Mesenchymal stem cell (in vitro differentiated cells and primary cell): ENCODE measurements around the gene RAB3D.

ENCODE experiments used
- DNase-seq: peaks from one replicate; pipeline ENCODE4 v3.0.0-alpha.2; 2013
- H2AFZ ChIP-seq: one replicate; pipeline ENCODE4 v1.6.1; 2013; ENCODE audit warnings: low read depth, mild to moderate bottlenecking, control low read depth, inconsistent platforms, low read length, moderate library complexity
- H2AK5ac ChIP-seq: 2 replicates; pipeline ENCODE4 v1.6.1; 2013; ENCODE audit warnings: low read length, moderate library complexity, mild to moderate bottlenecking, inconsistent platforms; ENCODE audit not compliant: severe bottlenecking
- H2BK120ac ChIP-seq: one replicate; pipeline ENCODE4 v1.6.1; 2013; ENCODE audit warnings: low read depth, mild to moderate bottlenecking, inconsistent platforms, low read length, moderate library complexity
- H2BK12ac ChIP-seq, 2 experiments: one replicate each; pipeline ENCODE4 v1.6.1; 2013; ENCODE audit warnings: inconsistent platforms in 2 of 2, low read length in 2 of 2, mild to moderate bottlenecking in 2 of 2, moderate library complexity in 2 of 2, control low read depth in 1 of 2
- H2BK15ac ChIP-seq: one replicate; pipeline ENCODE4 v1.6.1; 2013; ENCODE audit warnings: mild to moderate bottlenecking, low read depth, inconsistent platforms; ENCODE audit not compliant: poor library complexity, severe bottlenecking
- H2BK5ac ChIP-seq: 2 replicates; pipeline ENCODE4 v1.6.1; 2013; ENCODE audit warnings: low read depth, mild to moderate bottlenecking, low read length, control low read depth, inconsistent platforms; ENCODE audit not compliant: poor library complexity, severe bottlenecking
- H3K14ac ChIP-seq, 2 experiments: one replicate each; pipeline ENCODE4 v1.6.1; 2013; ENCODE audit warnings: inconsistent platforms in 2 of 2, low read length in 2 of 2, control low read depth in 1 of 2, mild to moderate bottlenecking in 1 of 2, moderate library complexity in 1 of 2
- H3K18ac ChIP-seq, 2 experiments: one replicate each; pipeline ENCODE4 v1.6.1; 2013; ENCODE audit warnings: inconsistent platforms in 2 of 2, low read length in 2 of 2, control low read depth in 1 of 2, low read depth in 1 of 2, mild to moderate bottlenecking in 1 of 2
- H3K23ac ChIP-seq, 2 experiments: one replicate each; pipeline ENCODE4 v1.6.1; 2013; ENCODE audit warnings: inconsistent platforms in 2 of 2, low read length in 2 of 2, mild to moderate bottlenecking in 2 of 2, moderate library complexity in 2 of 2, control low read depth in 1 of 2
- H3K27ac ChIP-seq: 2 replicates; pipeline ENCODE4 v1.5.1; 2013; ENCODE audit warnings: mild to moderate bottlenecking, moderate library complexity, low read length, control low read depth, inconsistent platforms; ENCODE audit not compliant: poor library complexity, severe bottlenecking
- H3K27me3 ChIP-seq, 2 experiments: 2 replicates each; pipeline versions ENCODE4 v1.6.1 to v1.7.0; 2013; ENCODE audit warnings: low read length in 2 of 2, mild to moderate bottlenecking in 2 of 2, moderate library complexity in 2 of 2, control low read depth in 1 of 2, inconsistent platforms in 1 of 2; ENCODE audit not compliant: control insufficient read depth in 1 of 2, insufficient read depth in 1 of 2
- H3K36me3 ChIP-seq, 2 experiments: 2 replicates each; pipeline versions ENCODE4 v1.6.1 to v1.7.0; 2013; ENCODE audit warnings: low read length in 2 of 2, control low read depth in 1 of 2, inconsistent platforms in 1 of 2, low read depth in 1 of 2, mild to moderate bottlenecking in 1 of 2; ENCODE audit not compliant: insufficient read depth in 2 of 2, control insufficient read depth in 1 of 2
- H3K4ac ChIP-seq, 2 experiments: one replicate each; pipeline ENCODE4 v1.6.1; 2013; ENCODE audit warnings: inconsistent platforms in 2 of 2, low read length in 2 of 2, mild to moderate bottlenecking in 2 of 2, moderate library complexity in 2 of 2, control low read depth in 1 of 2, low read depth in 1 of 2
- H3K4me1 ChIP-seq: 2 replicates; pipeline ENCODE4 v1.6.1; 2013; ENCODE audit warnings: low read depth, low read length, control low read depth; ENCODE audit not compliant: control insufficient read depth, insufficient read depth
- H3K4me2 ChIP-seq: 2 replicates; pipeline ENCODE4 v1.6.1; 2013; ENCODE audit warnings: low read length, mild to moderate bottlenecking, inconsistent platforms; ENCODE audit not compliant: poor library complexity, severe bottlenecking
- H3K4me3 ChIP-seq, 2 experiments: 2 replicates each; pipeline versions ENCODE4 v1.5.1 to v1.7.0; 2013; ENCODE audit warnings: low read length in 2 of 2, mild to moderate bottlenecking in 2 of 2, control low read depth in 1 of 2, low read depth in 1 of 2; ENCODE audit not compliant: insufficient read depth in 1 of 2
- H3K79me1 ChIP-seq: replicated peaks from 2 replicates; pipeline ENCODE4 v1.6.1; 2013; ENCODE audit warnings: mild to moderate bottlenecking, control low read depth, low read length, inconsistent platforms; ENCODE audit not compliant: poor library complexity, severe bottlenecking
- H3K9ac ChIP-seq: 2 replicates; pipeline ENCODE4 v1.7.0; 2013; ENCODE audit warnings: mild to moderate bottlenecking, low read length, moderate library complexity
- H3K9me3 ChIP-seq: 2 replicates; pipeline ENCODE4 v1.7.0; 2013; ENCODE audit warnings: mild to moderate bottlenecking, low read length; ENCODE audit not compliant: control insufficient read depth
- H4K8ac ChIP-seq: one replicate; pipeline ENCODE4 v1.6.1; 2013; ENCODE audit warnings: inconsistent platforms, mild to moderate bottlenecking, low read length, moderate library complexity
- H4K91ac ChIP-seq: one replicate; pipeline ENCODE4 v1.6.1; 2013; ENCODE audit warnings: mild to moderate bottlenecking, low read length, inconsistent platforms
- WGBS: methylation state at CpG from one replicate; pipeline ENCODE4 v1.1.7; 2013; ENCODE audit warnings: mixed read lengths; 5-methylcytosine and 5-hydroxymethylcytosine counted together

The RAB3D gene

DNA sequence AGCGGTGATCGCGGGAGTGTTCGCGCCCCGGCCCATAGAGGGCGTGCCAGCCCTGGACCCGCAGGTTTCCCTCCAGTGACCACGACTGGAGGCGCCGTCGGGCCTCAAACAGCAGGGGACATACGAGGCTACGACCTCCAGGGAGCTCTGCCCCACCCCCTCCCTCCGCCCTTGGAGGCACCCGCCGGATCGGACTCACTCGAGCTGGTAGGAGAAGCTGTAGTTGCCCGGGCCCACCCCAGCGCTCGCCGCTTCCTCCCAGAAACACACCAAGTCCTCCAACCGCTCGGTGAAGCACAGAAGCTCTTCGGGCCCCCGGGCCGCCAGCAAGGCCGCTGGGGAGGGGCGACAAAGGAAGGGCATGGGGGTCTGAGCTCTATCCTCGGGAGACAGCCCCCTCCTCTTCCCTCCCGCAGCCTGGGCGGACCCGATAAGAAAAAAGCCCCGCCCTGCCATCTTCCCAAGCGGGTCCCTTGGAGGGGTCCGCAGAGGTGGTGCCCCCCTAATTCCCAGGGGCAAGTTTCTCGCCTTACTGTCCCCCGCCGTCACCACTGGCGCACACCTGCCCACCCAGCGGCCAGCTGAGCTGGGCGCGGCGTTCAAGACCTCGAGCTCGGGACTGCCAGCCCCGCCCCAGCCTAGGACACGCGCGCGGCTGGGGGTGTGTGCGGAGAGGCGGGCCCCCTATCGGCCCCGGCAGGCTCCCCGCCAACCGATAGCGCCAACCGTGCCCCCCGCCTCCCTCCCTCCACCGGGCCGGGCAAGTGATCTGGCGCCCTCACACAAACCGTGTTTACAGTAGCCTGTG lies 43.6 kb upstream of the RAB3D start:
- Histone ChIP-seq H4K8ac (peak overlapping the region; percentile 33), H3K27ac (no peak overlapping the region), H3K79me1 (no peaks in the 10 kb centered on the region), H2AK5ac (no peak overlapping the region), H3K14ac (peak overlapping the region in 1 of 2 experiments; percentile 35), H3K23ac (no peak overlapping the region), H2BK12ac (peak overlapping the region; percentile 73 to 79), H3K4me1 (peaks cover 41% of the 10 kb centered on the region), H4K91ac (peak overlapping the region; percentile 65), H3K27me3 (peaks cover 14 to 15% of the 10 kb centered on the region in 2 experiments), H3K9ac (no peak overlapping the region), H2BK120ac (peak overlapping the region; percentile 77), H3K4me3 (peak overlapping the region in 1 of 2 experiments; percentile 55), H2BK15ac (peak overlapping the region; percentile 49), H3K4me2 (peak overlapping the region; percentile 90), H2AFZ (peak overlapping the region; percentile 18), H3K18ac (peak overlapping the region; percentile 75 to 81), H3K36me3 (no peaks in the 10 kb centered on the region), H3K4ac (peak overlapping the region; percentile 71 to 77), H2BK5ac (no peak overlapping the region), H3K9me3 (no peaks in the 10 kb centered on the region)
- DNase-seq = peak; percentile 65
- WGBS = 2% methylated on average over 48 of the region's 65 CpGs

DNA sequence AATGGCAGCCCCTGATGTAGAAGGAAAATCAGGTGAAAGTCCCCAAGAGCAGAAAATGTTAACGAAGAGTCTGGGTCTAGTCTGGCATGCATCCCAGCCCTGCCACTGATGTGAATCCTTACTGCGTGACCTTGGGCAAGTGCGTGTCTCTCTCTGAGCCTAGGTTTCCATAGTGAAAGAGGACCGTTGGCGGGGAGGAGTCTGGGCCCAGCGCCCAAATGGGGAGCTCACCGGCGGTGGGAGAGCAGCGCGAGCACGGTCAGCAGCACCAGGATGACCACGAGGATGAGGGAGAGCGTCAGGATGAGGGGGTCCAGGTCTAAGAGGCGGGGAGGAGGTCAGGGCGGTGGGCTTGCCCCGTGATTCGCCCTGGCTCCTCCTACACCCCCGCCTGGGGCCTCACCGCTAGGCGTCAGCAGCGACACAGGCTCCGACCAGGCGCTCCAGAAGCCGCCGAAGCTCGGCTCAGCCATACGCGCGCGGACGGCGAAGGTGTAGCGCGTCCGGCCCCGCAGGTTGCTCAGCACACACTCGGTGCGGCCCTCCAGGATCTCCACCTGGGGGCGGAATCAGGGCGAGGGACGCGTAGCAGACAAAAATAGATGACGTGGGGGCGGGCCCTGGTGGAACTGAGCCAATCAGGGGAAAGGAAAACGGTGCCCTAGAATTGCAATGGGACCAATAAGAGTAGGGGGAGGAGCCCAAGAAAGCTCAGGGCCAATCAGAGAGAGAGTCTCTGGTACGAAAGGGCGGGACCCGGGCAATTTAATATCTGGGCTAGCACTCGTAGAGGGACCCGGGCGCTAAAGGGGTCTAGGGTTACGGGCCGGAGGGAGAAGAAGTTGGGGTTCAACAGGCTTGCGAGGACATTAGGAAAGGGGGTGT lies 41.4 kb upstream of the RAB3D start:
- H3K4ac ChIP-seq = peak overlapping the region in 1 of 2 experiments; percentile 97
- H4K8ac ChIP-seq = peak overlapping the region; percentile 63
- 7% methylated on average over 53 of the region's 54 CpGs for WGBS
- no peak overlapping the region for H2BK5ac ChIP-seq
- peaks cover under 1% of the 10 kb centered on the region for H3K79me1 ChIP-seq
- no peaks in the 10 kb centered on the region for H3K9me3 ChIP-seq
- H3K18ac ChIP-seq = peak overlapping the region; percentile 23 to 93
- H3K27me3 ChIP-seq = peaks cover 14 to 15% of the 10 kb centered on the region in 2 experiments
- H3K14ac ChIP-seq = peak overlapping the region in 1 of 2 experiments; percentile 97
- peak; percentile 98 for DNase-seq
- H2BK120ac ChIP-seq = no peak overlapping the region
- H2AFZ ChIP-seq = peak overlapping the region; percentile 91
- no peaks in the 10 kb centered on the region for H3K36me3 ChIP-seq
- H3K27ac ChIP-seq = no peak overlapping the region
- H3K4me3 ChIP-seq = peak overlapping the region; percentile 63 to 92
- no peak overlapping the region for H3K23ac ChIP-seq
- H3K4me1 ChIP-seq = peaks cover 52% of the 10 kb centered on the region
- no peak overlapping the region for H2AK5ac ChIP-seq
- H2BK12ac ChIP-seq = peak overlapping the region; percentile 7 to 99
- peak overlapping the region; percentile 40 for H4K91ac ChIP-seq
- peak overlapping the region; percentile 94 for H3K9ac ChIP-seq
- peak overlapping the region; percentile 89 for H2BK15ac ChIP-seq
- H3K4me2 ChIP-seq = peak overlapping the region; percentile 91

DNA sequence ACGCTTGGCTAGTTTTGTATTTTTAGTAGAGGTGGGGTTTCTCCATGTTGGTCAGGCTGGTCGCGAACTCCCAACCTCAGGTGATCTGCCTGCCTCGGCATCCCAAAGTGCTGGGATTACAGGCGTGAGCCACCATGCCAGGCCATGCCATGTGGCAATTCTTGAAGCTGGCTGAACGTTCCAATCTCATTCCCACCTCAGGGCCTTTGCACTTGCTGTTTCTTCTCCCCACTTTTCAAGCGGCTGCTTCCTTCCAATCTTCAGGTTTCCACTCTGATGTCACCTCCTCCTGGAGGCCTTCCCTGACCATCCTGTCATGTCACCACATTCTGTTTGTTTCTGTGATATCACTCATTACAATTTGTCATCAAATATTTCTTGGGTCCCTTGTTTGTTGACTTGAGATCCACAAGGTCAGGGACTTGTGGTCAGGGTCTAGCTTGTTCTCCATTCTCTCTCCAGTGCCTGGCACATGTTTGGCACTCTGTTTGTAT lies 40.4 kb upstream of the RAB3D start:
- peak overlapping the region; percentile 94 for H3K9ac ChIP-seq
- no peak overlapping the region for H3K4me2 ChIP-seq
- H2BK120ac ChIP-seq = no peak overlapping the region
- H3K27me3 ChIP-seq = peaks cover 14 to 15% of the 10 kb centered on the region in 2 experiments
- H3K4me1 ChIP-seq = peaks cover 58% of the 10 kb centered on the region
- no peak overlapping the region for H3K23ac ChIP-seq
- no peak overlapping the region for H3K27ac ChIP-seq
- no peaks in the 10 kb centered on the region for H3K9me3 ChIP-seq
- no peak overlapping the region for H2BK5ac ChIP-seq
- no peak overlapping the region for H2BK15ac ChIP-seq
- H3K14ac ChIP-seq = no peak overlapping the region
- no peak for DNase-seq
- peaks cover 7% of the 10 kb centered on the region for H3K79me1 ChIP-seq
- H2BK12ac ChIP-seq = no peak overlapping the region
- H3K4me3 ChIP-seq = peak overlapping the region in 1 of 2 experiments; percentile 92
- H2AK5ac ChIP-seq = no peak overlapping the region
- H3K18ac ChIP-seq = no peak overlapping the region
- H3K36me3 ChIP-seq = no peaks in the 10 kb centered on the region
- no peak overlapping the region for H2AFZ ChIP-seq
- 98% methylated on average over 7 of the region's 7 CpGs for WGBS
- no peak overlapping the region for H4K8ac ChIP-seq
- no peak overlapping the region for H4K91ac ChIP-seq
- no peak overlapping the region for H3K4ac ChIP-seq
